Dedifferentiated amniotic fluid mesenchymal stem cell (primary cell): ENCODE data around the gene PHETA2.

Experiments used
- DNase-seq: peaks from one replicate; pipeline ENCODE4 v3.0.0-alpha.2; 2016; ENCODE audit errors: extremely low spot score

The PHETA2 gene

GRCh38 chr22:42074132-42074811 lies at the start of gene PHETA2:
PHETA2 (plus strand) TSS chr22:42074248; CDS start chr22:42077294, 3,046 bp downstream.
- DNase-seq, result no peak

GRCh38 chr22:42025421-42025820 lies 48.6 kb upstream of the PHETA2 start:
- DNase-seq, result no peak

GRCh38 chr22:42026705-42027104 lies 47.3 kb upstream of the PHETA2 start:
- no peak for DNase-seq

- DNase-seq, result no peak
These were observed 40.5 kb upstream of the PHETA2 start for GRCh38 chr22:42033263-42034181.

GRCh38 chr22:42035256-42035655 lies 38.8 kb upstream of the PHETA2 start:
- DNase-seq, result no peak

- DNase-seq, result no peak
These were observed 34.8 kb upstream of the PHETA2 start for GRCh38 chr22:42039271-42039670.

GRCh38 chr22:42041784-42042183 lies 32.3 kb upstream of the PHETA2 start:
- DNase-seq, result no peak

GRCh38 chr22:42050641-42051180 lies 23.3 kb upstream of the PHETA2 start:
- no peak for DNase-seq

GRCh38 chr22:42052765-42053164 lies 21.3 kb upstream of the PHETA2 start:
- no peak for DNase-seq

- no peak for DNase-seq
These were observed 17.1 kb upstream of the PHETA2 start for GRCh38 chr22:42056757-42057511.

- no peak for DNase-seq
These were observed 13.6 kb upstream of the PHETA2 start for GRCh38 chr22:42060489-42060888.

GRCh38 chr22:42061041-42061440 lies 13.0 kb upstream of the PHETA2 start:
- no peak for DNase-seq

- DNase-seq, result no peak
These were observed 11.4 kb upstream of the PHETA2 start for GRCh38 chr22:42062506-42063170.

GRCh38 chr22:42064629-42065028 lies 9.4 kb upstream of the PHETA2 start:
- no peak for DNase-seq

- no peak for DNase-seq
These were observed 8.5 kb upstream of the PHETA2 start for GRCh38 chr22:42065438-42066125.

GRCh38 chr22:42066126-42066761 lies 7.8 kb upstream of the PHETA2 start:
- DNase-seq, result no peak

- DNase-seq, result no peak
These were observed 7.1 kb upstream of the PHETA2 start for GRCh38 chr22:42066937-42067336.

- DNase-seq, result no peak
These were observed 6.3 kb upstream of the PHETA2 start for GRCh38 chr22:42067671-42068251.

GRCh38 chr22:42068291-42068690 lies 5.8 kb upstream of the PHETA2 start:
- no peak for DNase-seq
